Measurements from ENCODE around the gene SDK1. TPM values are rescaled to one million over a fixed set of nuclear protein-coding genes. Genes with fewer than 3 reads are reported as not detected.
A peak's percentile ranks its signal among the peaks of the same experiment; 100 is the strongest.

Gene SDK1
- total and polyA plus RNA-seq, 2 experiments from 2014 or later = 4.1 to 16.5 TPM

GRCh38 chr7:3732395-3733005 lies 431.4 kb downstream of the SDK1 start:
- peaks cover 9% of the 10 kb centered on the region for H3K4me1 ChIP-seq (ENCODE audit: low read depth)
- no peaks in the 10 kb centered on the region for H3K27me3 ChIP-seq
- TF ChIP-seq CTCF (IDR thresholded peaks at IDR 0.05; ENCODE audit: low read depth, low read length) = no peak

GRCh38 chr7:3733541-3734140 lies 432.6 kb downstream of the SDK1 start:
- H3K27me3 ChIP-seq = no peaks in the 10 kb centered on the region
- peaks cover 9% of the 10 kb centered on the region for H3K4me1 ChIP-seq (ENCODE audit: low read depth)
- TF ChIP-seq CTCF (IDR thresholded peaks at IDR 0.05; ENCODE audit: low read depth, low read length) = no peak
- no peaks in the 10 kb centered on the region for H3K36me3 ChIP-seq
- peak in 1 of 2 donors; percentile 29 for DNase-seq (ENCODE audit: low read depth in 1 of 2, low spot score in 1 of 2)
- no peak overlapping the region for H3K4me3 ChIP-seq
- peak overlapping the region; percentile 81 for H3K27ac ChIP-seq
- H3K9me3 ChIP-seq (ENCODE audit: low read depth) = no peaks in the 10 kb centered on the region

More at GRCh38 chr7:3732395-3733005, 431.4 kb downstream of the SDK1 start:
- Histone ChIP-seq H3K27ac (no peak overlapping the region), H3K36me3 (no peaks in the 10 kb centered on the region), H3K9me3 (ENCODE audit: low read depth) (no peaks in the 10 kb centered on the region), H3K4me3 (no peak overlapping the region)
- DNase-seq (ENCODE audit: low read depth in 1 of 2, low spot score in 1 of 2) = no peak

- Histone ChIP-seq H3K4me3 (no peak overlapping the region), H3K27ac (no peak overlapping the region), H3K9me3 (ENCODE audit: low read depth) (no peaks in the 10 kb centered on the region), H3K27me3 (no peaks in the 10 kb centered on the region), H3K4me1 (ENCODE audit: low read depth) (peaks cover 4% of the 10 kb centered on the region), H3K36me3 (no peaks in the 10 kb centered on the region)
- no peak for TF ChIP-seq CTCF (IDR thresholded peaks at IDR 0.05; ENCODE audit: low read depth, low read length)
- no peak for DNase-seq (ENCODE audit: low read depth in 1 of 2, low spot score in 1 of 2)
Measured at GRCh38 chr7:3738964-3739363, 437.9 kb downstream of the SDK1 start.

- peaks cover 4% of the 10 kb centered on the region for H3K4me1 ChIP-seq (ENCODE audit: low read depth)
- no peak for TF ChIP-seq CTCF (IDR thresholded peaks at IDR 0.05; ENCODE audit: low read depth, low read length)
- no peaks in the 10 kb centered on the region for H3K36me3 ChIP-seq
Measured at GRCh38 chr7:3739983-3740382, 438.9 kb downstream of the SDK1 start.

GRCh38 chr7:3747467-3747866 lies 446.4 kb downstream of the SDK1 start:
- no peaks in the 10 kb centered on the region for H3K36me3 ChIP-seq
- H3K4me1 ChIP-seq (ENCODE audit: low read depth) = no peaks in the 10 kb centered on the region
- H3K27ac ChIP-seq = no peak overlapping the region
- no peak for DNase-seq (ENCODE audit: low read depth in 1 of 2, low spot score in 1 of 2)
- H3K4me3 ChIP-seq = no peak overlapping the region
- no peaks in the 10 kb centered on the region for H3K27me3 ChIP-seq
- no peaks in the 10 kb centered on the region for H3K9me3 ChIP-seq (ENCODE audit: low read depth)
- no peak for TF ChIP-seq CTCF (IDR thresholded peaks at IDR 0.05; ENCODE audit: low read depth, low read length)

More at GRCh38 chr7:3739983-3740382, 438.9 kb downstream of the SDK1 start:
- H3K27ac ChIP-seq = no peak overlapping the region
- H3K9me3 ChIP-seq (ENCODE audit: low read depth) = no peaks in the 10 kb centered on the region
- no peak for DNase-seq (ENCODE audit: low read depth in 1 of 2, low spot score in 1 of 2)
- no peak overlapping the region for H3K4me3 ChIP-seq
- no peaks in the 10 kb centered on the region for H3K27me3 ChIP-seq
